Stimulated activated CD4-positive, alpha-beta T cell treated with anti-CD3 and anti-CD28 coated beads, Interleukin-2, amount 100 ng/mL, for 4 hours (primary cell): ENCODE measurements around the gene SERPINA3.
"Not testable (repeated sequence)": the region's sequence is repeated elsewhere in the genome, so short reads cannot be mapped to it uniquely, and the experiment has no call there.

Experiments
- DNase-seq: peaks from one replicate; pipeline ENCODE4 v3.0.0-alpha.2; 2020; ENCODE audit warnings: low read depth

SERPINA3 gene

DNA sequence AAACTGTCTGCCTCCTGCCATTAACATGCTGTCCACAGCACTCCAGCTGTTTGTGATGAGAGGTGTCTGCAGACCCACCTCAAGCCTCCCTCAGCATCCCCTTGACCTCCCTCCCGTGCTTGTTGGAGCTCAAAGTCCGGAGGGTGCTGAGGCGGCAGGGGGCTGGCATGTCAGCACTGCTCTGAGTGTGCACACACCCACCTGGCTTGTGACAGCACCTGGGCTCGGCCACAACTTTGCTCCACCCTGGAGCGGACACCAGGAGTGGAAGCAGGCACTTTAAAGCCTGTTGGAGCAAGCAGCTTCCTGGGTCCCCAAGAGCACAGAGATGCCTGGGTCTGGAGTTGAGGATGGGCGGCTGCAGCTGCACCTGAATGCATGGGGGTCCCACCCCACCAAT lies 20.9 kb downstream of the SERPINA3 start:
- no peak for DNase-seq

- no peak for DNase-seq
These were observed 23.0 kb downstream of the SERPINA3 start for GRCh38 chr14:94635154-94635553.

DNA sequence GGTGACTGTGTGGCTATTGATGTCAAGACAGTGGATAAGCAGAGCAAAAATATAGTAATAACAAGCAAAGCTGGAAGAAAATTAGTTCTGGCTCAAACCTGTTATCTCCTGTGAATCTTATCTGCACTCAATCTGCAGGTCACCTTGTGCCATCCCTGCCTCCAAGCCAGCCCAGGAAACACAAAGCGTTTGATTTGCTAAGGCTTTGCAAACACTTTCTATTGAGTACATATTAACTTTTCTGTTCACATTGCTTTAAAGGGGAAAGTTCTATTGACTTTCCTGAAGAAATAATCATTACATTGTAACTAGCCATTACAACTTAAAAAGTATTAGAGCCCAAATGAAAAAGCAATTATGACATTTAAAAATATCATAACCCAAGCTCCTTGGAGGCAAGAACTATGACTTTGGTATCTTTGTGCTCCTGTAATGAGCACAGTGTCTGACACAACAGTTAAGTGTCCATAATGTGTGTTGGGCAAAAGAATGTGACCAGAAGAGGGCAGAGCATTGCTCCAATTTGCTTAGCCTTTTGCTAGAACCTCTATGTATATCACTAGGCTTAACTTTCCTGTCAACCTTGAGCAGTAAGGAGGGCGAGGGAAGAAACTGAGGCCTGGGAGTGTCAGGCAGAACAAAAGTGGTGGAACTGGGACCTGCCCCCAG lies 24.7 kb downstream of the SERPINA3 start:
- DNase-seq = no peak

- DNase-seq = not testable (repeated sequence)
These were observed 25.6 kb downstream of the SERPINA3 start for GRCh38 chr14:94637814-94638213.

- no peak for DNase-seq
These were observed 26.1 kb downstream of the SERPINA3 start for GRCh38 chr14:94638339-94638738.

- no peak for DNase-seq
These were observed 27.0 kb downstream of the SERPINA3 start for GRCh38 chr14:94638961-94639817.

GRCh38 chr14:94640721-94641631 lies 28.8 kb downstream of the SERPINA3 start:
- DNase-seq = no peak

DNA sequence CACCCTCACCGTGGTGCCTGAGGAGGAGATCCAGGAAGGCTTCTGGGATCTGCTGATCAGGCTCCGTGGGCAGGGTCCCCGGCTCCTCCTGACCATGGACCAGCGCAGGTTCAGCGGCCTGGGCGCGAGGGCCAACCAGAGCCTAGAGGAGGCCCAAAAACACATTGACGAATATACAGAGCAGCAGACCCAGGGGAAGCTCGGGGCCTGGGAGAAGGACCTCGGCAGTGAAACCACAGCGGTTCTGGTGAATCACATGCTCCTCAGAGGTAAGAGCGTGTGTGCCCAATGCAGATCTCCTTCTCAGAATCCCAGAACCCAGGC lies 29.4 kb downstream of the SERPINA3 start:
- no peak for DNase-seq

- DNase-seq = no peak
These were observed 31.3 kb downstream of the SERPINA3 start for GRCh38 chr14:94643316-94644101.

- no peak for DNase-seq
These were observed 31.9 kb downstream of the SERPINA3 start for GRCh38 chr14:94644102-94644535.

DNA sequence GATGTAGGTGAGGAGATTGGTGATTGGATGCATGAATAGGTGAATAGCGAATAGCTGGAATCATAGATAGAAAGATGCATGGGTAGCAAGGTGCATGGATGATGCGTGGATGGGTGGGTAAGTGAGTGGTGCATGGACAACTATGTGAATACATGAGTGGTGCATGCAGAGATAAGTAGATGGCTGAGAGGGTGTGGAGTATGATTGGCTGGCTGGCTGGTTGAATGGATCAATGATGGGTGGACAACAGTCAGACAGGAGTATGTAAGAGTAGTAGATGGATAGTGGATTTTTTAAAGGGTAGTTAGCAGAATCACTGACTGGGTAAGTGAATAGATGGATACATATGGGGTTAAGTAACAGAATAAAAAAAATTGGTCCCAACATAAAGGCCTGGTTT lies 33.9 kb downstream of the SERPINA3 start:
- no peak for DNase-seq

DNA sequence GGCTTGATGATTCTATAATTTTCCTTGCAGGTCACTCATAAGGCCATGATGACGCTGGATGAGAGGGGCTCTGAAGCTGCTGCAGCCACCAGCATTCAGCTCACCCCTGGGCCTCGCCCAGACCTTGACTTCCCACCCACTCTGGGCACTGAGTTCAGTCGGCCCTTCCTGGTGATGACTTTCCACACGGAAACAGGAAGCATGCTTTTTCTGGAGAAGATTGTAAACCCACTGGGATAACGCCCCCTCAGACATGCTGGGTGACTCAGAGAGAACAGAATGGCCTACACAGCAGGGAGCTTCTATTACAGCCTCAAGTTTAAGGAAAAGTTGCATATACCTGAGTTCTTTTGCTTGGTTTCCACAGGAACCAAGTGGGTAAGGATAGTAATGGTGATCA lies 34.3 kb downstream of the SERPINA3 start:
- no peak for DNase-seq

DNA sequence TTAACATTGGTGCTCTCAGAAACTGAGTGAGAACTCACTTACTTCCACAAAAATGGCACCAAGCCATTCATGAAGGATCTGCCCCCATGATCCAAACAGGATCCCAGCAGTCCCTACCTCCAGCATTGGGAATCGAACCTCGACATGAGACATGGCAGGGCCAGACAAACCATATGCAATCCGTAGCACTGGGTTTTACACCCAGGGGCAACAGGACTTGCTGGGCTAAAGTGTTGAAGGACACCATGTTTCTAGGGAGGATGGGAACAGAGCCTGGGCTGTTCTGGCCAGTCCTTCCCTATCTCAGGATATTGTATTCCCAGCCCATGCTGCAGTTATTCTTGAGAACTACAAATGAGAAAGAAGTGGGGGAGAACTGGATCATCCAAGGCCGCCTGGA lies 36.6 kb downstream of the SERPINA3 start:
- no peak for DNase-seq

- DNase-seq = no peak
These were observed 37.6 kb downstream of the SERPINA3 start for GRCh38 chr14:94649543-94650443.

DNA sequence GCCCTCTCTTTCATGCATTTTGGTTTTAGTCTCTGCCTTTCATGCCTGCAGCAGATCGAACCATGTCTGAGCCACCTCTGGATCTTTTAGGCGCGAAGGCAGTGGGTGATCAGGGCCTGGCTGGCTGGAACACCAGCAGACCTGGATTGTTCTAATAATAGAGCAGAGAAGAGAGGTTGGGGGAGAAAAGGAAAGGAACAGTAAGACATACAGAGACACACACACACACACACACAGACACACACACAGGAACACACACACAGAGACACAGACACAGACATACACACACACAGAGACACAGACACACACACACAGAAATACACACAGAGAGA lies 38.2 kb downstream of the SERPINA3 start:
- no peak for DNase-seq

DNA sequence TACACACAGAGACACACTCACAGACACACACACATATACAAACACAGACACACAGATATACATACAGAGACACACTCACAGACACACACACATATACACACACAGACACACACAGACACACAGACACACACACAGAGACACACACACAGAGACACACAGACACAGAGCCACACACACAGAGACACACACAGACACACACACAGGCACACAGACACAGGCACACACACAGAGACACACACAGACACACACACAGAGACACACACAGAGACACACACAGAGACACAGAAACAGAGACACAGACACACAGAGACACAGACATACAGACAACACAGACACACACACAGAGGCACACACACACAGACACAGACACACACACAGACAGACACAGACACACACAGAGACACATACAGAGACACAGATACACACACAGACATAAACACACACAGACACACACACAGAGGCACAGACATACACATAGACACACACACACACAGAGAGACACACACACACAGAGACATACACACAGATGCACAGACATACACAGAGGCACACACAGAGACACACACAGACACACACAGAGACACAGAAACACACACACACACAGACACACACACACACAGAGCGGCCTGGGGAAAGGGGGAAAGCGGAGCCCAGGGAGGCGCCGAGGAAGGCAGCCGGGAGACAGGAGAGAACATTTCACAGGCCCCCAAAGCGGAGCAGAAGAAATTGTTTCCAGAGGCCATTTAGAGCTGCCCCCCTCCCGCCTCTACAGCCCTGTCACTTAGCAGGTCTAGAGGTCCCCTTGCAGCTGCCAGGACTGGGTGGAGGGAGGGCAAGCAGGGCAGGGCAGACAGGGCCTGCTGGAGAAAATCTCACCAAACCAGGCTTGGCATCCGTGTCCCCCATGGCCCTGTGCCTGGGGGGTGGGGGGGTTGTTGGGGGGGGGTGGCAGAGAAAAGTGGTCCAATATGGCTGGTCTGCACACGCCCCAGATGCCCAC lies 38.9 kb downstream of the SERPINA3 start:
- DNase-seq = no peak

GRCh38 chr14:94653321-94653720 lies 41.1 kb downstream of the SERPINA3 start:
- DNase-seq = no peak

GRCh38 chr14:94654071-94654861 lies 42.1 kb downstream of the SERPINA3 start:
- DNase-seq = no peak
